GM21576 (cell line): ENCODE measurements around the gene B3GALNT1.
A peak's percentile ranks its signal among the peaks of the same experiment; 100 is the strongest.

Source experiments
- ATAC-seq: cut with Tn5 transposase; IDR thresholded peaks from one replicate; pipeline ENCODE4 v1.9.1; 2021; ENCODE audit warnings: mild to moderate bottlenecking, moderate library complexity; ENCODE audit not compliant: unreplicated experiment

The B3GALNT1 gene

GRCh38 chr3:161104561-161105551 lies at the start of gene B3GALNT1:
Gene B3GALNT1 (minus strand): TSS chr3:161105349. CDS start chr3:161086754, 18,595 bp downstream.
- peak; percentile 76 for ATAC-seq

GRCh38 chr3:161153480-161153879 lies 48.3 kb upstream of the B3GALNT1 start:
- ATAC-seq, result no peak

GRCh38 chr3:161150001-161150525 lies 44.9 kb upstream of the B3GALNT1 start:
- no peak for ATAC-seq

- no peak for ATAC-seq
These were observed 44.4 kb upstream of the B3GALNT1 start for GRCh38 chr3:161149529-161149928.

- no peak for ATAC-seq
These were observed 43.8 kb upstream of the B3GALNT1 start for GRCh38 chr3:161148832-161149475.

- ATAC-seq, result no peak
These were observed 37.3 kb upstream of the B3GALNT1 start for GRCh38 chr3:161142486-161142885.

GRCh38 chr3:161139686-161140085 lies 34.5 kb upstream of the B3GALNT1 start:
- ATAC-seq, result no peak

- ATAC-seq, result no peak
These were observed 32.1 kb upstream of the B3GALNT1 start for GRCh38 chr3:161137260-161137659.

- ATAC-seq, result no peak
These were observed 27.2 kb upstream of the B3GALNT1 start for GRCh38 chr3:161132391-161132790.

- ATAC-seq, result no peak
These were observed 21.3 kb upstream of the B3GALNT1 start for GRCh38 chr3:161126495-161126894.

- no peak for ATAC-seq
These were observed 12.5 kb upstream of the B3GALNT1 start for GRCh38 chr3:161117646-161118045.

GRCh38 chr3:161108840-161109239 lies 3.7 kb upstream of the B3GALNT1 start:
- ATAC-seq, result no peak

- no peak for ATAC-seq
These were observed 2.2 kb upstream of the B3GALNT1 start for GRCh38 chr3:161107311-161107710.

GRCh38 chr3:161103776-161104385 lies 1.3 kb downstream of the B3GALNT1 start:
- no peak for ATAC-seq

- no peak for ATAC-seq
These were observed 3.5 kb downstream of the B3GALNT1 start for GRCh38 chr3:161101609-161102008.

GRCh38 chr3:161100994-161101393 lies 4.2 kb downstream of the B3GALNT1 start:
- ATAC-seq, result no peak

GRCh38 chr3:161096771-161097367 lies 8.3 kb downstream of the B3GALNT1 start:
- ATAC-seq, result peak; percentile 55

GRCh38 chr3:161093895-161094294 lies 11.3 kb downstream of the B3GALNT1 start:
- ATAC-seq, result no peak

GRCh38 chr3:161084277-161084676 lies 20.9 kb downstream of the B3GALNT1 start:
- ATAC-seq, result no peak

- no peak for ATAC-seq
These were observed 22.0 kb downstream of the B3GALNT1 start for GRCh38 chr3:161083131-161083530.

GRCh38 chr3:161082063-161082462 lies 23.1 kb downstream of the B3GALNT1 start:
- peak; percentile 27 for ATAC-seq
